GM23338 (cell line): Measurements from ENCODE around the gene MAPK12. TPM values are rescaled to one million over a fixed set of nuclear protein-coding genes. Genes with fewer than 3 reads are reported as not detected.

Experiments used
- ATAC-seq: fragments of 200-7000 bp; cut with Tn5 transposase; 3 replicates; pipeline ENCODE4 v1.9.1; 2020
- DNase-seq: peaks from one replicate; pipeline ENCODE4 v3.0.0-alpha.2; 2015; ENCODE audit warnings: low spot score
- H2AFZ ChIP-seq: fragments of 200-600 bp; sonication (generic); 2 replicates; pipeline ENCODE4 v1.8.0; 2016; ENCODE audit warnings: antibody characterized with exemption, mild to moderate bottlenecking, moderate library complexity
- H3F3A ChIP-seq: fragments of 200-600 bp; sonication (generic); replicated peaks from 2 replicates; pipeline ENCODE4 v1.8.0; 2017; ENCODE audit warnings: antibody characterized with exemption, mixed run types, low read depth
- H3K27ac ChIP-seq: fragments of 200-600 bp; sonication (generic); 2 replicates; pipeline ENCODE4 v1.6.1; 2016; ENCODE audit warnings: low read depth
- H3K27me3 ChIP-seq: fragments of 200-600 bp; sonication (generic); 2 replicates; pipeline ENCODE4 v1.8.0; 2016; ENCODE audit warnings: mild to moderate bottlenecking, mixed run types, moderate library complexity; ENCODE audit not compliant: insufficient read depth
- H3K36me3 ChIP-seq: fragments of 200-600 bp; sonication (generic); 2 replicates; pipeline ENCODE4 v1.8.0; 2016; ENCODE audit warnings: mild to moderate bottlenecking; ENCODE audit not compliant: insufficient read depth
- H3K4me1 ChIP-seq: fragments of 200-600 bp; sonication (generic); 2 replicates; pipeline ENCODE4 v1.8.0; 2016; ENCODE audit warnings: mild to moderate bottlenecking, moderate library complexity; ENCODE audit not compliant: insufficient read depth
- H3K4me2 ChIP-seq: fragments of 200-600 bp; sonication (generic); 2 replicates; pipeline ENCODE4 v1.7.1; 2017; ENCODE audit warnings: mixed run types
- H3K4me3 ChIP-seq: fragments of 200-600 bp; sonication (generic); 2 replicates; pipeline ENCODE4 v1.6.1; 2016; ENCODE audit warnings: mixed run types
- H3K79me2 ChIP-seq: fragments of 200-600 bp; sonication (generic); replicated peaks from 2 replicates; pipeline ENCODE4 v1.8.0; 2017; ENCODE audit warnings: mild to moderate bottlenecking; ENCODE audit not compliant: insufficient read depth
- H3K9me2 ChIP-seq: fragments of 200-600 bp; sonication (generic); 2 replicates; pipeline ENCODE4 v1.8.0; 2017; ENCODE audit not compliant: insufficient read depth
- H4K20me1 ChIP-seq: fragments of 200-600 bp; sonication (generic); replicated peaks from 2 replicates; pipeline ENCODE4 v1.8.0; 2017; ENCODE audit warnings: mild to moderate bottlenecking; ENCODE audit not compliant: insufficient read depth
- H3K27ac Mint-ChIP-seq: 2 replicates; pipeline ENCODE4 v1.8.0; 2020; ENCODE audit warnings: inconsistent platforms, mild to moderate bottlenecking, moderate library complexity, mixed read lengths
- H3K27me3 Mint-ChIP-seq: 3 replicates; pipeline ENCODE4 v1.8.0; 2022; ENCODE audit warnings: low read depth, mild to moderate bottlenecking, moderate library complexity, mixed read lengths, inconsistent platforms; ENCODE audit not compliant: insufficient read depth, poor library complexity
- H3K36me3 Mint-ChIP-seq: 3 replicates; pipeline ENCODE4 v1.8.0; 2021; ENCODE audit warnings: low read depth, mild to moderate bottlenecking, inconsistent platforms, moderate library complexity, mixed read lengths
- H3K4me1 Mint-ChIP-seq: 3 replicates; pipeline ENCODE4 v1.8.0; 2020; ENCODE audit warnings: mild to moderate bottlenecking, inconsistent platforms, mixed read lengths
- H3K4me3 Mint-ChIP-seq: 3 replicates; pipeline ENCODE4 v1.8.0; 2021; ENCODE audit warnings: moderate library complexity, mild to moderate bottlenecking, inconsistent platforms, mixed read lengths
- H3K9me3 Mint-ChIP-seq: 3 replicates; pipeline ENCODE4 v1.8.0; 2020; ENCODE audit warnings: moderate library complexity, mild to moderate bottlenecking, inconsistent platforms, mixed read lengths
- CREB1 ChIP-seq: fragments of 250-450 bp; sonication (Bioruptor Pico); IDR thresholded peaks from 2 replicates; pipeline ENCODE4 v1.5.0; 2020; ENCODE audit warnings: low read depth, mild to moderate bottlenecking, moderate library complexity
- EZH2 ChIP-seq: fragments of 200-600 bp; sonication (generic); IDR thresholded peaks from one replicate; pipeline ENCODE4 v1.8.0; 2017; ENCODE audit warnings: antibody characterized with exemption, mild to moderate bottlenecking, low read depth; ENCODE audit not compliant: unreplicated experiment
- EZH2phosphoT487 ChIP-seq: fragments of 200-600 bp; sonication (generic); IDR thresholded peaks from one replicate; pipeline ENCODE4 v1.8.1; 2018; ENCODE audit warnings: antibody characterized with exemption; ENCODE audit not compliant: unreplicated experiment
- JUNB ChIP-seq: IDR thresholded peaks from one replicate; pipeline ENCODE4 v1.6.1; 2016; ENCODE audit warnings: antibody characterized with exemption; ENCODE audit not compliant: unreplicated experiment
- NANOG ChIP-seq: IDR thresholded peaks from 2 replicates; pipeline ENCODE4 v1.6.1; 2016; ENCODE audit warnings: antibody characterized with exemption, borderline replicate concordance
- POLR2AphosphoS5 ChIP-seq: IDR thresholded peaks from 2 replicates; pipeline ENCODE4 v1.6.1; 2016; ENCODE audit warnings: antibody characterized with exemption, low read depth
- ZNF114 ChIP-seq: fragments of 250-450 bp; sonication (Bioruptor Pico); IDR thresholded peaks from 2 replicates; pipeline ENCODE4 v1.5.0; 2020; ENCODE audit warnings: mild to moderate bottlenecking, moderate library complexity
- ZNF331 ChIP-seq: fragments of 250-450 bp; sonication (Bioruptor Pico); IDR thresholded peaks from 2 replicates; pipeline ENCODE4 v1.5.0; 2020; ENCODE audit warnings: low read depth, mild to moderate bottlenecking, moderate library complexity
- polyA plus RNA-seq: library from polyadenylated mRNA; unstranded; fragments of >200 nt; fragmentation: Nextera tagmentation; extraction: Ambion mirVana; gene quantifications from 2 replicates; pipeline ENCODE4 v1.2.1, GENCODE V29; 2016
- total RNA-seq: library from RNA; depleted of rRNA; stranded (reverse); fragments of >200 nt; shearing (Covaris generic); gene quantifications from 2 replicates; pipeline ENCODE4 v1.2.3, GENCODE V29; 2014
- TF ChIP-seq, protein P1 (sequence below): fragments of 250-450 bp; sonication (Bioruptor Pico); IDR thresholded peaks from 2 replicates; pipeline ENCODE4 v1.5.0; 2020; ENCODE audit warnings: mild to moderate bottlenecking, moderate library complexity
- TF ChIP-seq, protein P2 (sequence below): IDR thresholded peaks from one replicate; pipeline ENCODE4 v1.6.1; 2018; ENCODE audit warnings: antibody characterized with exemption; ENCODE audit not compliant: unreplicated experiment
- TF ChIP-seq, protein P3 (sequence below), 2 experiments: fragments of 200-600 bp in 1 of 2; sonication (generic) in 1 of 2; conservative IDR thresholded peaks; 2 replicates each; pipeline versions ENCODE4 v1.5.1 to v1.6.1; 2016 to 2017; ENCODE audit warnings: antibody characterized with exemption in 2 of 2, low read depth in 2 of 2, mild to moderate bottlenecking in 2 of 2, moderate library complexity in 1 of 2

MAPK12 gene
- total and polyA plus RNA-seq, 2 experiments from 2014 or later: 10.4 to 26.1 TPM

DNA sequence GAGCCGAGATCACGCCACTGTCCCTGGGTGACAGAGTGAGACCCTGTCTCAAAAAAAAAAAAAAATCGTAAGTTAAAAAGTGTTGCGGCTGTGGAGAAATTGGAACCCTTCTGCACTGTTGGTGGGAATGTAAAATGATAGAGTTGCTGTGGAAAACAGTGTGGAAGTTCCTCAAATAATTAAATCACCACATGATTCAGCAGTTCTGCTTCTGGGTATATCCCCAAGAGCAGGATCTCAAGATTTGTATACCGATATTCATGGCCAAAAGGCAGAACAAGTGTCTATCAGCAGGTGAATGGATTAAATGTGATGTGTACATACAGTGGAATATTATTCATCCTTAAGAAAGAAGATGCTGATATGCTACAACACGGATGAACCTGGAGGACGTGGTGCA, 56.9 kb downstream of the MAPK12 start (continued):
- TF ChIP-seq, protein P1, sequence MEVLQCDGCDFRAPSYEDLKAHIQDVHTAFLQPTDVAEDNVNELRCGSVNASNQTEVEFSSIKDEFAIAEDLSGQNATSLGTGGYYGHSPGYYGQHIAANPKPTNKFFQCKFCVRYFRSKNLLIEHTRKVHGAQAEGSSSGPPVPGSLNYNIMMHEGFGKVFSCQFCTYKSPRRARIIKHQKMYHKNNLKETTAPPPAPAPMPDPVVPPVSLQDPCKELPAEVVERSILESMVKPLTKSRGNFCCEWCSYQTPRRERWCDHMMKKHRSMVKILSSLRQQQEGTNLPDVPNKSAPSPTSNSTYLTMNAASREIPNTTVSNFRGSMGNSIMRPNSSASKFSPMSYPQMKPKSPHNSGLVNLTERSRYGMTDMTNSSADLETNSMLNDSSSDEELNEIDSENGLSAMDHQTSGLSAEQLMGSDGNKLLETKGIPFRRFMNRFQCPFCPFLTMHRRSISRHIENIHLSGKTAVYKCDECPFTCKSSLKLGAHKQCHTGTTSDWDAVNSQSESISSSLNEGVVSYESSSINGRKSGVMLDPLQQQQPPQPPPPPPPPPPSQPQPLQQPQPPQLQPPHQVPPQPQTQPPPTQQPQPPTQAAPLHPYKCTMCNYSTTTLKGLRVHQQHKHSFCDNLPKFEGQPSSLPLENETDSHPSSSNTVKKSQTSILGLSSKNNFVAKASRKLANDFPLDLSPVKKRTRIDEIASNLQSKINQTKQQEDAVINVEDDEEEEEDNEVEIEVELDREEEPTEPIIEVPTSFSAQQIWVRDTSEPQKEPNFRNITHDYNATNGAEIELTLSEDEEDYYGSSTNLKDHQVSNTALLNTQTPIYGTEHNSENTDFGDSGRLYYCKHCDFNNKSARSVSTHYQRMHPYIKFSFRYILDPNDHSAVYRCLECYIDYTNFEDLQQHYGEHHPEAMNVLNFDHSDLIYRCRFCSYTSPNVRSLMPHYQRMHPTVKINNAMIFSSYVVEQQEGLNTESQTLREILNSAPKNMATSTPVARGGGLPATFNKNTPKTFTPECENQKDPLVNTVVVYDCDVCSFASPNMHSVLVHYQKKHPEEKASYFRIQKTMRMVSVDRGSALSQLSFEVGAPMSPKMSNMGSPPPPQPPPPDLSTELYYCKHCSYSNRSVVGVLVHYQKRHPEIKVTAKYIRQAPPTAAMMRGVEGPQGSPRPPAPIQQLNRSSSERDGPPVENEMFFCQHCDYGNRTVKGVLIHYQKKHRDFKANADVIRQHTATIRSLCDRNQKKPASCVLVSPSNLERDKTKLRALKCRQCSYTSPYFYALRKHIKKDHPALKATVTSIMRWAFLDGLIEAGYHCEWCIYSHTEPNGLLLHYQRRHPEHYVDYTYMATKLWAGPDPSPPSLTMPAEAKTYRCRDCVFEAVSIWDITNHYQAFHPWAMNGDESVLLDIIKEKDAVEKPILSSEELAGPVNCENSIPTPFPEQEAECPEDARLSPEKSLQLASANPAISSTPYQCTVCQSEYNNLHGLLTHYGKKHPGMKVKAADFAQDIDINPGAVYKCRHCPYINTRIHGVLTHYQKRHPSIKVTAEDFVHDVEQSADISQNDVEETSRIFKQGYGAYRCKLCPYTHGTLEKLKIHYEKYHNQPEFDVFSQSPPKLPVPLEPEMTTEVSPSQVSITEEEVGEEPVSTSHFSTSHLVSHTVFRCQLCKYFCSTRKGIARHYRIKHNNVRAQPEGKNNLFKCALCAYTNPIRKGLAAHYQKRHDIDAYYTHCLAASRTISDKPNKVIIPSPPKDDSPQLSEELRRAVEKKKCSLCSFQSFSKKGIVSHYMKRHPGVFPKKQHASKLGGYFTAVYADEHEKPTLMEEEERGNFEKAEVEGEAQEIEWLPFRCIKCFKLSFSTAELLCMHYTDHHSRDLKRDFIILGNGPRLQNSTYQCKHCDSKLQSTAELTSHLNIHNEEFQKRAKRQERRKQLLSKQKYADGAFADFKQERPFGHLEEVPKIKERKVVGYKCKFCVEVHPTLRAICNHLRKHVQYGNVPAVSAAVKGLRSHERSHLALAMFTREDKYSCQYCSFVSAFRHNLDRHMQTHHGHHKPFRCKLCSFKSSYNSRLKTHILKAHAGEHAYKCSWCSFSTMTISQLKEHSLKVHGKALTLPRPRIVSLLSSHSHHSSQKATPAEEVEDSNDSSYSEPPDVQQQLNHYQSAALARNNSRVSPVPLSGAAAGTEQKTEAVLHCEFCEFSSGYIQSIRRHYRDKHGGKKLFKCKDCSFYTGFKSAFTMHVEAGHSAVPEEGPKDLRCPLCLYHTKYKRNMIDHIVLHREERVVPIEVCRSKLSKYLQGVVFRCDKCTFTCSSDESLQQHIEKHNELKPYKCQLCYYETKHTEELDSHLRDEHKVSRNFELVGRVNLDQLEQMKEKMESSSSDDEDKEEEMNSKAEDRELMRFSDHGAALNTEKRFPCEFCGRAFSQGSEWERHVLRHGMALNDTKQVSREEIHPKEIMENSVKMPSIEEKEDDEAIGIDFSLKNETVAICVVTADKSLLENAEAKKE (CRISPR knock-in tag): no peak
- TF ChIP-seq NANOG (no peak), JUNB (no peak), ZNF331 (CRISPR knock-in tag) (no peak), EZH2 (no peak)
- TF ChIP-seq, protein P2, sequence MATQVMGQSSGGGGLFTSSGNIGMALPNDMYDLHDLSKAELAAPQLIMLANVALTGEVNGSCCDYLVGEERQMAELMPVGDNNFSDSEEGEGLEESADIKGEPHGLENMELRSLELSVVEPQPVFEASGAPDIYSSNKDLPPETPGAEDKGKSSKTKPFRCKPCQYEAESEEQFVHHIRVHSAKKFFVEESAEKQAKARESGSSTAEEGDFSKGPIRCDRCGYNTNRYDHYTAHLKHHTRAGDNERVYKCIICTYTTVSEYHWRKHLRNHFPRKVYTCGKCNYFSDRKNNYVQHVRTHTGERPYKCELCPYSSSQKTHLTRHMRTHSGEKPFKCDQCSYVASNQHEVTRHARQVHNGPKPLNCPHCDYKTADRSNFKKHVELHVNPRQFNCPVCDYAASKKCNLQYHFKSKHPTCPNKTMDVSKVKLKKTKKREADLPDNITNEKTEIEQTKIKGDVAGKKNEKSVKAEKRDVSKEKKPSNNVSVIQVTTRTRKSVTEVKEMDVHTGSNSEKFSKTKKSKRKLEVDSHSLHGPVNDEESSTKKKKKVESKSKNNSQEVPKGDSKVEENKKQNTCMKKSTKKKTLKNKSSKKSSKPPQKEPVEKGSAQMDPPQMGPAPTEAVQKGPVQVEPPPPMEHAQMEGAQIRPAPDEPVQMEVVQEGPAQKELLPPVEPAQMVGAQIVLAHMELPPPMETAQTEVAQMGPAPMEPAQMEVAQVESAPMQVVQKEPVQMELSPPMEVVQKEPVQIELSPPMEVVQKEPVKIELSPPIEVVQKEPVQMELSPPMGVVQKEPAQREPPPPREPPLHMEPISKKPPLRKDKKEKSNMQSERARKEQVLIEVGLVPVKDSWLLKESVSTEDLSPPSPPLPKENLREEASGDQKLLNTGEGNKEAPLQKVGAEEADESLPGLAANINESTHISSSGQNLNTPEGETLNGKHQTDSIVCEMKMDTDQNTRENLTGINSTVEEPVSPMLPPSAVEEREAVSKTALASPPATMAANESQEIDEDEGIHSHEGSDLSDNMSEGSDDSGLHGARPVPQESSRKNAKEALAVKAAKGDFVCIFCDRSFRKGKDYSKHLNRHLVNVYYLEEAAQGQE: no peak

DNA sequence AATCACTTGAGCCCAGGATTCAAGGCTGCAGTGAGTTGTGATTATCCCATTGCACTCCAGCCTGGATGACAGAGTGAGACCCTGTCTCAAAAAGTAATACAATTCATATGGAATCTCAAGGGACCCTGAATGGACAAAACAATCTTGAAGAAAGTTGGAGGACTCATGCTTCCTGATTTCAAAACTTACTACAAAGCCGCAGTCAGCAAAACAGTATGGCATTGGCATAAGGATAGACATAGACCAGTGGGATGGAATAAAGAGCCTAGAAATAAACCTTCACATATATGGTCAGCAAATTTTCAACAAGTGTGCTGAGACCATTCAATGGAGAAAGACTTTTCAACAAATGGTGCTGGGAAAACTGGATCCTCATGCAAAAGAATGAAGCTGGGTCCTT, 58.2 kb downstream of the MAPK12 start:
- peaks cover 8% of the 10 kb centered on the region; the same call in 1 of the 2 replicates for H3K4me1 ChIP-seq
- no peak overlapping the region for H2AFZ ChIP-seq
- no peaks in the 10 kb centered on the region for H3K9me2 ChIP-seq
- H3K27ac ChIP-seq: no peak overlapping the region
- no peak overlapping the region for H3K4me2 ChIP-seq
- DNase-seq (no peak), ATAC-seq (no peak)
- peaks cover 14% of the 10 kb centered on the region for H3F3A ChIP-seq
- Mint-ChIP-seq H3K27ac (no peak overlapping the region), H3K27me3 (peaks cover 9% of the 10 kb centered on the region), H3K36me3 (peaks cover 28% of the 10 kb centered on the region), H3K9me3 (peaks cover 6% of the 10 kb centered on the region; the same call in 2 of the 3 replicates), H3K4me3 (no peak overlapping the region), H3K4me1 (peaks cover 14% of the 10 kb centered on the region)
- H4K20me1 ChIP-seq: peaks cover 13% of the 10 kb centered on the region
- no peak overlapping the region for H3K4me3 ChIP-seq
- H3K36me3 ChIP-seq: no peaks in the 10 kb centered on the region; the same call in 1 of the 2 replicates
- peaks cover 9% of the 10 kb centered on the region; the same call in 1 of the 2 replicates for H3K27me3 ChIP-seq
- H3K79me2 ChIP-seq: peaks cover 21% of the 10 kb centered on the region
- TF ChIP-seq EZH2phosphoT487 (no peak), EZH2 (no peak), ZNF114 (no peak), CREB1 (CRISPR knock-in tag) (no peak), POLR2AphosphoS5 (no peak)
- TF ChIP-seq, protein P3, sequence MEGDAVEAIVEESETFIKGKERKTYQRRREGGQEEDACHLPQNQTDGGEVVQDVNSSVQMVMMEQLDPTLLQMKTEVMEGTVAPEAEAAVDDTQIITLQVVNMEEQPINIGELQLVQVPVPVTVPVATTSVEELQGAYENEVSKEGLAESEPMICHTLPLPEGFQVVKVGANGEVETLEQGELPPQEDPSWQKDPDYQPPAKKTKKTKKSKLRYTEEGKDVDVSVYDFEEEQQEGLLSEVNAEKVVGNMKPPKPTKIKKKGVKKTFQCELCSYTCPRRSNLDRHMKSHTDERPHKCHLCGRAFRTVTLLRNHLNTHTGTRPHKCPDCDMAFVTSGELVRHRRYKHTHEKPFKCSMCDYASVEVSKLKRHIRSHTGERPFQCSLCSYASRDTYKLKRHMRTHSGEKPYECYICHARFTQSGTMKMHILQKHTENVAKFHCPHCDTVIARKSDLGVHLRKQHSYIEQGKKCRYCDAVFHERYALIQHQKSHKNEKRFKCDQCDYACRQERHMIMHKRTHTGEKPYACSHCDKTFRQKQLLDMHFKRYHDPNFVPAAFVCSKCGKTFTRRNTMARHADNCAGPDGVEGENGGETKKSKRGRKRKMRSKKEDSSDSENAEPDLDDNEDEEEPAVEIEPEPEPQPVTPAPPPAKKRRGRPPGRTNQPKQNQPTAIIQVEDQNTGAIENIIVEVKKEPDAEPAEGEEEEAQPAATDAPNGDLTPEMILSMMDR (conservative IDR thresholded peaks at IDR 0.05; ENCODE audit: low read depth in 2 of 2): no peak
